ENCODE measurements around the gene INTS3. TPM values are rescaled to one million over a fixed set of nuclear protein-coding genes. Genes with fewer than 3 reads are reported as not detected.
A peak's percentile ranks its signal among the peaks of the same experiment; 100 is the strongest.

Gene INTS3
- total RNA-seq, 4 donors from 2014 or later = 38.3 to 75.4 (median 43.9) TPM

DNA sequence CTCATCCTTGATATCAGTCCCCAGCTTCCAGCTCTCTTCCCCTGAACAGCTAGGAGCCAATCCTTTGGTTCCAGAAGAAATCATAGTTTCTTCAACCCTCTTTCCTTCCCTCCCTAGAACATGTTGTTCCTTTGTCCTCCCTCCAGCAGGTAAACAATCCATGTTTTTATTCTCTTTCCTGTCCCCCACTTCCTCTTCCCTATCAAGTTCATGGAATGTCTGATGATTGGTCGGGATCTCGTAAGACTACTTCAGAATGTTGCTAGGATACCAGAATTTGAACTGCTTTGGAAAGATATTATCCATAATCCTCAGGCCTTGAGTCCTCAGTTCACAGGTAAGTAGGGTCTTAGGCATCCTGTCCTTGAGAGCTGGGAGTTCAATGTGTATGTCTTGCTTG lies 24.2 kb downstream of the INTS3 start:
- Histone ChIP-seq H3K4me3 (no peak overlapping the region), H3K27ac (peak overlapping the region; percentile 73), H3K36me3 (peaks cover 78% of the 10 kb centered on the region), H3K4me1 (peaks cover 34% of the 10 kb centered on the region), H3K9me3 (no peaks in the 10 kb centered on the region), H3K27me3 (no peaks in the 10 kb centered on the region)
- WGBS = 82% methylated on average over 2 of the region's 2 CpGs
- no peak for TF ChIP-seq POLR2AphosphoS5 (IDR thresholded peaks at IDR 0.05)
- TF ChIP-seq POLR2A (IDR thresholded peaks at IDR 0.05) = no peak
- TF ChIP-seq EP300 (IDR thresholded peaks at IDR 0.05) = no peak
- TF ChIP-seq CTCF (IDR thresholded peaks at IDR 0.05) = no peak
- DNase-seq (ENCODE audit: low spot score in 2 of 2) = no peak

- H3K36me3 ChIP-seq = peaks cover 78% of the 10 kb centered on the region
Observed at GRCh38 chr1:153752571-153753195, 24.8 kb downstream of the INTS3 start.

GRCh38 chr1:153754266-153754665 lies 26.4 kb downstream of the INTS3 start:
- TF ChIP-seq CTCF (IDR thresholded peaks at IDR 0.05) = no peak
- no peak for DNase-seq (ENCODE audit: low spot score in 2 of 2)
- Histone ChIP-seq H3K4me1 (peaks cover 27% of the 10 kb centered on the region), H3K27ac (no peak overlapping the region), H3K9me3 (no peaks in the 10 kb centered on the region), H3K4me3 (no peak overlapping the region), H3K27me3 (no peaks in the 10 kb centered on the region), H3K36me3 (peaks cover 81% of the 10 kb centered on the region)
- 98% methylated on average over 2 of the region's 2 CpGs for WGBS

More at GRCh38 chr1:153752571-153753195, 24.8 kb downstream of the INTS3 start:
- Histone ChIP-seq H3K9me3 (no peaks in the 10 kb centered on the region), H3K27me3 (no peaks in the 10 kb centered on the region), H3K4me3 (no peak overlapping the region), H3K27ac (peak overlapping the region; percentile 73), H3K4me1 (peaks cover 34% of the 10 kb centered on the region)
- WGBS = 75% methylated on average over 8 of the region's 8 CpGs
- peak in 1 of 2 donors; percentile 85 for DNase-seq (ENCODE audit: low spot score in 2 of 2)
- TF ChIP-seq EP300 (IDR thresholded peaks at IDR 0.05) (no peak), POLR2AphosphoS5 (IDR thresholded peaks at IDR 0.05) (no peak), CTCF (IDR thresholded peaks at IDR 0.05) (no peak), POLR2A (IDR thresholded peaks at IDR 0.05) (no peak)

- Histone ChIP-seq H3K36me3 (peaks cover 92% of the 10 kb centered on the region), H3K9me3 (no peaks in the 10 kb centered on the region), H3K27ac (no peak overlapping the region), H3K4me1 (no peaks in the 10 kb centered on the region), H3K27me3 (no peaks in the 10 kb centered on the region), H3K4me3 (no peak overlapping the region)
- no peak for DNase-seq (ENCODE audit: low spot score in 2 of 2)
- TF ChIP-seq POLR2A (IDR thresholded peaks at IDR 0.05) (no peak), EP300 (IDR thresholded peaks at IDR 0.05) (no peak), CTCF (IDR thresholded peaks at IDR 0.05) (no peak), POLR2AphosphoS5 (IDR thresholded peaks at IDR 0.05) (no peak)
- WGBS = 89% methylated on average over 4 of the region's 4 CpGs
Observed at GRCh38 chr1:153760440-153760839, 32.6 kb downstream of the INTS3 start.

DNA sequence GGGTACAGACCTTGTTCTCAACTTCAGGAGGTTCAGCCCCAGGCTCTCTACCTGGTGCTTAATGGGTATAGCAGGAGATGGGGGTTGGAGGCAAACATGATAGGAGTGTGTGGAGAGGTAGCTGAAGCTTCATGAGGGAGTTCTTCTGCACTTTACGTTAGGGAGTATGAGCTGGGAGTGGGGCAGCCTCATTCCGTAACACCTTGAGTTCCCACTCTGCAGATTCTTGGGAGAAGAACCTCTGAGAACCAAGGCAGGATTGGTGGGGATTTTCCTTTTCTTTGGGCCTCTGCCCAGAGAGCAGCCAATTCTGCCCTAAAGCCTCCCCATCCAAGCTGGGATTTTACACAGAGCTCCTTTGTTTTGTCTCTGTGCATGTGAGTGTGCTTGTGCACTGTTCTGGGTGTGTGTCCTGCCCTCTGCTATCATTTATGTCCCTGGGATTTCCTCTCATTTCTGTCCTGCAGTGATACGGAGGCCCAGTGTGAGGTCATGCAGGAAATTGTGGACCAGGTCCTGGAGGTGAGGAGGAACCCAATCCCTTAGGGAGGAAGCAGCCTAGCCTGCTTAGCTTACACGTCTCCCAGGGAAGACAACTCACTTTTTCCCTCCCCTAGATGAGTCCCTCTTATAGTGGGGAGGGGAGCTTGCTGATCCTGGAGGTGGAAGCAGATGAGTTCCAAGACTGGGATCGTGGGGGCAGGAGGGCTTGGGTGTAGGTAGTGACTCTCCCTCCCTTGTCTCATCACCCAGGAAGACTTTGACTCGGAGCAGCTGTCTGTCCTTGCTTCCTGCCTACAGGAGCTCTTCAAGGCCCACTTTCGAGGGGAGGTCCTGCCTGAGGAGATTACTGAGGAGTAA lies 35.7 kb downstream of the INTS3 start:
- Histone ChIP-seq H3K27ac (peak overlapping the region; percentile 34), H3K4me3 (no peak overlapping the region), H3K4me1 (no peaks in the 10 kb centered on the region), H3K27me3 (no peaks in the 10 kb centered on the region), H3K36me3 (peaks cover 88% of the 10 kb centered on the region), H3K9me3 (no peaks in the 10 kb centered on the region)
- DNase-seq (ENCODE audit: low spot score in 2 of 2) = no peak
- WGBS = 69% methylated on average over 6 of the region's 7 CpGs
- TF ChIP-seq POLR2A (IDR thresholded peaks at IDR 0.05) (no peak), POLR2AphosphoS5 (IDR thresholded peaks at IDR 0.05) (no peak), CTCF (IDR thresholded peaks at IDR 0.05) (no peak), EP300 (IDR thresholded peaks at IDR 0.05) (no peak)

All from suprapubic skin (tissue), 4 donors.